Mesenchymal stem cell (in vitro differentiated cells and primary cell): Measurements from ENCODE around the gene FARP1.

Experiments used
- DNase-seq: peaks from one replicate; pipeline ENCODE4 v3.0.0-alpha.2; 2013
- H2AFZ ChIP-seq: one replicate; pipeline ENCODE4 v1.6.1; 2013; ENCODE audit warnings: low read depth, mild to moderate bottlenecking, control low read depth, inconsistent platforms, low read length, moderate library complexity
- H2AK5ac ChIP-seq: 2 replicates; pipeline ENCODE4 v1.6.1; 2013; ENCODE audit warnings: low read length, moderate library complexity, mild to moderate bottlenecking, inconsistent platforms; ENCODE audit not compliant: severe bottlenecking
- H2BK120ac ChIP-seq: one replicate; pipeline ENCODE4 v1.6.1; 2013; ENCODE audit warnings: low read depth, mild to moderate bottlenecking, inconsistent platforms, low read length, moderate library complexity
- H2BK12ac ChIP-seq, 2 experiments: one replicate each; pipeline ENCODE4 v1.6.1; 2013; ENCODE audit warnings: inconsistent platforms in 2 of 2, low read length in 2 of 2, mild to moderate bottlenecking in 2 of 2, moderate library complexity in 2 of 2, control low read depth in 1 of 2
- H2BK15ac ChIP-seq: one replicate; pipeline ENCODE4 v1.6.1; 2013; ENCODE audit warnings: mild to moderate bottlenecking, low read depth, inconsistent platforms; ENCODE audit not compliant: poor library complexity, severe bottlenecking
- H2BK5ac ChIP-seq: 2 replicates; pipeline ENCODE4 v1.6.1; 2013; ENCODE audit warnings: low read depth, mild to moderate bottlenecking, low read length, control low read depth, inconsistent platforms; ENCODE audit not compliant: poor library complexity, severe bottlenecking
- H3K14ac ChIP-seq, 2 experiments: one replicate each; pipeline ENCODE4 v1.6.1; 2013; ENCODE audit warnings: inconsistent platforms in 2 of 2, low read length in 2 of 2, control low read depth in 1 of 2, mild to moderate bottlenecking in 1 of 2, moderate library complexity in 1 of 2
- H3K18ac ChIP-seq, 2 experiments: one replicate each; pipeline ENCODE4 v1.6.1; 2013; ENCODE audit warnings: inconsistent platforms in 2 of 2, low read length in 2 of 2, control low read depth in 1 of 2, low read depth in 1 of 2, mild to moderate bottlenecking in 1 of 2
- H3K23ac ChIP-seq, 2 experiments: one replicate each; pipeline ENCODE4 v1.6.1; 2013; ENCODE audit warnings: inconsistent platforms in 2 of 2, low read length in 2 of 2, mild to moderate bottlenecking in 2 of 2, moderate library complexity in 2 of 2, control low read depth in 1 of 2
- H3K27ac ChIP-seq: 2 replicates; pipeline ENCODE4 v1.5.1; 2013; ENCODE audit warnings: mild to moderate bottlenecking, moderate library complexity, low read length, control low read depth, inconsistent platforms; ENCODE audit not compliant: poor library complexity, severe bottlenecking
- H3K27me3 ChIP-seq, 2 experiments: 2 replicates each; pipeline versions ENCODE4 v1.6.1 to v1.7.0; 2013; ENCODE audit warnings: low read length in 2 of 2, mild to moderate bottlenecking in 2 of 2, moderate library complexity in 2 of 2, control low read depth in 1 of 2, inconsistent platforms in 1 of 2; ENCODE audit not compliant: control insufficient read depth in 1 of 2, insufficient read depth in 1 of 2
- H3K36me3 ChIP-seq, 2 experiments: 2 replicates each; pipeline versions ENCODE4 v1.6.1 to v1.7.0; 2013; ENCODE audit warnings: low read length in 2 of 2, control low read depth in 1 of 2, inconsistent platforms in 1 of 2, low read depth in 1 of 2, mild to moderate bottlenecking in 1 of 2; ENCODE audit not compliant: insufficient read depth in 2 of 2, control insufficient read depth in 1 of 2
- H3K4ac ChIP-seq, 2 experiments: one replicate each; pipeline ENCODE4 v1.6.1; 2013; ENCODE audit warnings: inconsistent platforms in 2 of 2, low read length in 2 of 2, mild to moderate bottlenecking in 2 of 2, moderate library complexity in 2 of 2, control low read depth in 1 of 2, low read depth in 1 of 2
- H3K4me1 ChIP-seq: 2 replicates; pipeline ENCODE4 v1.6.1; 2013; ENCODE audit warnings: low read depth, low read length, control low read depth; ENCODE audit not compliant: control insufficient read depth, insufficient read depth
- H3K4me2 ChIP-seq: 2 replicates; pipeline ENCODE4 v1.6.1; 2013; ENCODE audit warnings: low read length, mild to moderate bottlenecking, inconsistent platforms; ENCODE audit not compliant: poor library complexity, severe bottlenecking
- H3K4me3 ChIP-seq, 2 experiments: 2 replicates each; pipeline versions ENCODE4 v1.5.1 to v1.7.0; 2013; ENCODE audit warnings: low read length in 2 of 2, mild to moderate bottlenecking in 2 of 2, control low read depth in 1 of 2, low read depth in 1 of 2; ENCODE audit not compliant: insufficient read depth in 1 of 2
- H3K79me1 ChIP-seq: replicated peaks from 2 replicates; pipeline ENCODE4 v1.6.1; 2013; ENCODE audit warnings: mild to moderate bottlenecking, control low read depth, low read length, inconsistent platforms; ENCODE audit not compliant: poor library complexity, severe bottlenecking
- H3K9ac ChIP-seq: 2 replicates; pipeline ENCODE4 v1.7.0; 2013; ENCODE audit warnings: mild to moderate bottlenecking, low read length, moderate library complexity
- H3K9me3 ChIP-seq: 2 replicates; pipeline ENCODE4 v1.7.0; 2013; ENCODE audit warnings: mild to moderate bottlenecking, low read length; ENCODE audit not compliant: control insufficient read depth
- H4K8ac ChIP-seq: one replicate; pipeline ENCODE4 v1.6.1; 2013; ENCODE audit warnings: inconsistent platforms, mild to moderate bottlenecking, low read length, moderate library complexity
- H4K91ac ChIP-seq: one replicate; pipeline ENCODE4 v1.6.1; 2013; ENCODE audit warnings: mild to moderate bottlenecking, low read length, inconsistent platforms
- WGBS: methylation state at CpG from one replicate; pipeline ENCODE4 v1.1.7; 2013; ENCODE audit warnings: mixed read lengths; 5-methylcytosine and 5-hydroxymethylcytosine counted together

The FARP1 gene

DNA sequence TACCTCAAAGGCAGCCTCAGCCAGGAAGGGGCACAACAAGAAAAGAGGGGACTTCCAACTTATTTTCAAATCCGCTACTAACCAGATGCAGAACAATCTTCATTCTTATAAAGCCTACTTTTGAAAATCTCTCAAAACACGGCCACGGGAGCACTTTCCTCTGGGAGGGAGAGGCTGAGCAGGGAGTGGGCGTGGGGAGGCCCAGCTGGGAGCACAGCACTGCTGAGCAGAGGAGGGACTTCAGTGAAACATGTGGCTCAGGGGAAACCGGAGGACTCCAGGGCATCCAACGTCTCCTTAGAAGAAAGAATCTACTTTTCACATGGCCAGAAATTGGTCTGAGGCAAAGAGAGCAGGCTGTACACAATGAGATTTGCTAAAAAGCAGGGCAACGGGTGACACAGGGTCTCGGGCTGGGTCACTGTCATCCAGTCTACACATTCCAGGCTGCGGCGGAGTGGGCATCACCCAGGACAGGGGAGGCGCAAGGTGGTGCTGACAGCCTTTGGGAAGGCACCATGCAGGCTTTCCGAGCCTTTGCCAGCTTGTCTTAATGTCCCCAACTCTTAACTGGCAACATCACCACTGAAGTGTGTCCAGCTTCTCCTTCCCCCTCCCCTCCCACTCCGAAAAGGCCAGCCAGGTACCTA lies 317.0 kb downstream of the FARP1 start:
- Histone ChIP-seq H3K4ac (no peak overlapping the region), H3K36me3 (peaks cover 66 to 83% of the 10 kb centered on the region in 2 experiments), H2AK5ac (no peak overlapping the region), H3K79me1 (peaks cover 56% of the 10 kb centered on the region), H3K27ac (no peak overlapping the region), H3K23ac (no peak overlapping the region), H2BK15ac (no peak overlapping the region), H3K27me3 (no peaks in the 10 kb centered on the region), H3K4me2 (no peak overlapping the region), H2BK5ac (no peak overlapping the region), H3K14ac (no peak overlapping the region), H3K4me1 (peaks cover 2% of the 10 kb centered on the region), H2AFZ (no peak overlapping the region), H2BK120ac (no peak overlapping the region), H2BK12ac (no peak overlapping the region), H3K9me3 (no peaks in the 10 kb centered on the region), H3K4me3 (no peak overlapping the region), H3K18ac (no peak overlapping the region), H3K9ac (no peak overlapping the region), H4K91ac (no peak overlapping the region), H4K8ac (peak overlapping the region; percentile 53)
- 95% methylated on average over 11 of the region's 13 CpGs for WGBS
- DNase-seq = no peak

GRCh38 chr13:98460516-98460915 lies 317.6 kb downstream of the FARP1 start:
- peaks cover 62% of the 10 kb centered on the region for H3K79me1 ChIP-seq
- H4K91ac ChIP-seq = no peak overlapping the region
- H3K4me3 ChIP-seq = no peak overlapping the region
- no peaks in the 10 kb centered on the region for H3K9me3 ChIP-seq
- no peak overlapping the region for H3K27ac ChIP-seq
- DNase-seq = no peak
- no peak overlapping the region for H2BK15ac ChIP-seq
- H3K14ac ChIP-seq = no peak overlapping the region
- H4K8ac ChIP-seq = no peak overlapping the region
- H3K9ac ChIP-seq = no peak overlapping the region
- peaks cover 2% of the 10 kb centered on the region for H3K4me1 ChIP-seq
- no peak overlapping the region for H2BK120ac ChIP-seq
- no peak overlapping the region for H3K4ac ChIP-seq
- no peaks in the 10 kb centered on the region for H3K27me3 ChIP-seq
- no peak overlapping the region for H3K4me2 ChIP-seq
- H2AFZ ChIP-seq = no peak overlapping the region
- no peak overlapping the region for H3K18ac ChIP-seq
- H2BK12ac ChIP-seq = no peak overlapping the region
- H3K36me3 ChIP-seq = peaks cover 67 to 85% of the 10 kb centered on the region in 2 experiments
- H3K23ac ChIP-seq = no peak overlapping the region
- WGBS = 93% methylated on average over 13 of the region's 13 CpGs
- no peak overlapping the region for H2AK5ac ChIP-seq
- no peak overlapping the region for H2BK5ac ChIP-seq

GRCh38 chr13:98461486-98462240 lies 318.8 kb downstream of the FARP1 start:
- H3K79me1 ChIP-seq = peaks cover 62% of the 10 kb centered on the region
- WGBS = 95% methylated on average over 16 of the region's 16 CpGs

GRCh38 chr13:98462241-98462882 lies 319.5 kb downstream of the FARP1 start:
- H3K9me3 ChIP-seq = no peaks in the 10 kb centered on the region
- H3K9ac ChIP-seq = no peak overlapping the region
- H4K91ac ChIP-seq = no peak overlapping the region
- H3K4ac ChIP-seq = no peak overlapping the region
- no peak overlapping the region for H4K8ac ChIP-seq
- no peak overlapping the region for H2BK5ac ChIP-seq
- no peak overlapping the region for H2AK5ac ChIP-seq
- WGBS = 97% methylated on average over 18 of the region's 18 CpGs
- H2BK120ac ChIP-seq = no peak overlapping the region
- H3K4me2 ChIP-seq = no peak overlapping the region
- no peak overlapping the region for H3K27ac ChIP-seq
- no peak overlapping the region for H2AFZ ChIP-seq
- peaks cover 2% of the 10 kb centered on the region for H3K4me1 ChIP-seq
- H2BK12ac ChIP-seq = no peak overlapping the region
- H3K79me1 ChIP-seq = peaks cover 66% of the 10 kb centered on the region
- H2BK15ac ChIP-seq = no peak overlapping the region
- DNase-seq = no peak
- no peak overlapping the region for H3K4me3 ChIP-seq
- no peak overlapping the region for H3K18ac ChIP-seq
- peaks cover 56 to 79% of the 10 kb centered on the region in 2 experiments for H3K36me3 ChIP-seq
- H3K23ac ChIP-seq = no peak overlapping the region
- H3K14ac ChIP-seq = no peak overlapping the region
- no peaks in the 10 kb centered on the region for H3K27me3 ChIP-seq

More at GRCh38 chr13:98461486-98462240, 318.8 kb downstream of the FARP1 start:
- no peak for DNase-seq
- H3K4me3 ChIP-seq = no peak overlapping the region
- no peak overlapping the region for H2BK12ac ChIP-seq
- H2AK5ac ChIP-seq = no peak overlapping the region
- H3K4ac ChIP-seq = no peak overlapping the region
- H4K91ac ChIP-seq = no peak overlapping the region
- H3K9me3 ChIP-seq = no peaks in the 10 kb centered on the region
- no peak overlapping the region for H2BK15ac ChIP-seq
- no peak overlapping the region for H2AFZ ChIP-seq
- no peak overlapping the region for H2BK5ac ChIP-seq
- no peak overlapping the region for H3K9ac ChIP-seq
- peaks cover 2% of the 10 kb centered on the region for H3K4me1 ChIP-seq
- no peak overlapping the region for H2BK120ac ChIP-seq
- no peak overlapping the region for H3K4me2 ChIP-seq
- no peak overlapping the region for H3K23ac ChIP-seq
- no peaks in the 10 kb centered on the region for H3K27me3 ChIP-seq
- peaks cover 60 to 83% of the 10 kb centered on the region in 2 experiments for H3K36me3 ChIP-seq
- H3K18ac ChIP-seq = no peak overlapping the region
- H4K8ac ChIP-seq = no peak overlapping the region
- no peak overlapping the region for H3K27ac ChIP-seq
- H3K14ac ChIP-seq = no peak overlapping the region
